Panc1 (cell line): ENCODE results near the gene XIRP2.

Experiments
- CTCF ChIP-seq: fragments of 450-650 bp; IDR thresholded peaks from 2 replicates; pipeline ENCODE4 v1.5.1; 2017; ENCODE audit warnings: mild to moderate bottlenecking
- POLR2AphosphoS5 ChIP-seq: IDR thresholded peaks from 2 replicates; pipeline ENCODE4 v1.6.1; 2012; ENCODE audit warnings: mild to moderate bottlenecking, low read depth, low read length, moderate library complexity

- TF ChIP-seq CTCF, result no peak
- TF ChIP-seq POLR2AphosphoS5, result no peak
These were observed 95.9 kb downstream of the XIRP2 start for GRCh38 chr2:166984188-166984587.
